H9 (cell line): Measurements from ENCODE around the gene SLC6A7. TPM values are rescaled to one million over a fixed set of nuclear protein-coding genes. Genes with fewer than 3 reads are reported as not detected.

Source experiments
- DNase-seq: peaks from one replicate; pipeline ENCODE4 v3.0.0-alpha.2; 2017
- H2AFZ ChIP-seq: one replicate; pipeline ENCODE4 v1.6.1; 2013; ENCODE audit warnings: mild to moderate bottlenecking, low read length, control low read depth, moderate library complexity
- H2AK5ac ChIP-seq: 2 replicates; pipeline ENCODE4 v1.6.1; 2013; ENCODE audit warnings: low read length, control low read depth, mixed read lengths; ENCODE audit not compliant: insufficient read length
- H2BK120ac ChIP-seq: one replicate; pipeline ENCODE4 v1.6.1; 2013; ENCODE audit warnings: low read depth, mild to moderate bottlenecking, low read length, control low read depth, inconsistent platforms; ENCODE audit not compliant: poor library complexity, severe bottlenecking
- H2BK12ac ChIP-seq: 2 replicates; pipeline ENCODE4 v1.6.1; 2013; ENCODE audit warnings: low read length, control low read depth, mixed read lengths, low read depth; ENCODE audit not compliant: insufficient read length
- H2BK15ac ChIP-seq: 2 replicates; pipeline ENCODE4 v1.6.1; 2013; ENCODE audit warnings: low read depth, low read length, control low read depth
- H2BK20ac ChIP-seq: one replicate; pipeline ENCODE4 v1.6.1; 2013; ENCODE audit warnings: low read depth, mild to moderate bottlenecking, low read length, control low read depth, inconsistent platforms; ENCODE audit not compliant: poor library complexity, severe bottlenecking
- H2BK5ac ChIP-seq: 2 replicates; pipeline ENCODE4 v1.6.1; 2013; ENCODE audit warnings: low read length, control low read depth, mixed read lengths; ENCODE audit not compliant: insufficient read length
- H3K14ac ChIP-seq: 2 replicates; pipeline ENCODE4 v1.6.1; 2013; ENCODE audit warnings: low read length, control low read depth; ENCODE audit not compliant: insufficient read depth
- H3K18ac ChIP-seq: 2 replicates; pipeline ENCODE4 v1.6.1; 2013; ENCODE audit warnings: low read depth, mild to moderate bottlenecking, mixed read lengths, low read length, control low read depth; ENCODE audit not compliant: insufficient read length
- H3K23ac ChIP-seq: 2 replicates; pipeline ENCODE4 v1.6.1; 2013; ENCODE audit warnings: low read length, control low read depth, mixed read lengths, low read depth; ENCODE audit not compliant: insufficient read length
- H3K23me2 ChIP-seq: 2 replicates; pipeline ENCODE4 v1.6.1; 2013; ENCODE audit warnings: low read depth, mild to moderate bottlenecking, mixed read lengths, low read length, control low read depth; ENCODE audit not compliant: insufficient read length, poor library complexity, severe bottlenecking
- H3K27ac ChIP-seq: 2 replicates; pipeline ENCODE4 v1.5.1; 2013; ENCODE audit warnings: low read length, control low read depth, mixed read lengths, low read depth; ENCODE audit not compliant: insufficient read length
- H3K27me3 ChIP-seq: 2 replicates; pipeline ENCODE4 v1.6.1; 2013; ENCODE audit warnings: low read length, control low read depth, inconsistent platforms; ENCODE audit not compliant: insufficient read depth
- H3K4ac ChIP-seq: 2 replicates; pipeline ENCODE4 v1.6.1; 2013; ENCODE audit warnings: low read depth, mild to moderate bottlenecking, control low read depth, inconsistent platforms, low read length, moderate library complexity
- H3K4me1 ChIP-seq: 2 replicates; pipeline ENCODE4 v1.6.1; 2013; ENCODE audit warnings: low read length, control low read depth, inconsistent platforms; ENCODE audit not compliant: insufficient read depth
- H3K4me2 ChIP-seq: 2 replicates; pipeline ENCODE4 v1.6.1; 2013; ENCODE audit warnings: low read length, control low read depth, mixed read lengths; ENCODE audit not compliant: insufficient read length, insufficient read depth
- H3K56ac ChIP-seq: 2 replicates; pipeline ENCODE4 v1.6.1; 2013; ENCODE audit warnings: low read depth, mild to moderate bottlenecking, mixed read lengths, low read length, control low read depth; ENCODE audit not compliant: insufficient read length
- H3K79me1 ChIP-seq: 2 replicates; pipeline ENCODE4 v1.6.1; 2013; ENCODE audit warnings: low read depth, mild to moderate bottlenecking, moderate library complexity, low read length, control low read depth, inconsistent platforms; ENCODE audit not compliant: insufficient read depth, poor library complexity, severe bottlenecking
- H3K79me2 ChIP-seq: 2 replicates; pipeline ENCODE4 v1.6.1; 2013; ENCODE audit warnings: low read length, control low read depth, inconsistent platforms; ENCODE audit not compliant: insufficient read depth
- H3K9ac ChIP-seq: 2 replicates; pipeline ENCODE4 v1.6.1; 2013; ENCODE audit warnings: low read length, control low read depth, mixed read lengths; ENCODE audit not compliant: insufficient read length; ENCODE audit errors: extremely low read depth
- H3K9me3 ChIP-seq: one replicate; pipeline ENCODE4 v1.6.1; 2013; ENCODE audit warnings: low read depth, low read length, inconsistent platforms; ENCODE audit not compliant: control insufficient read depth
- H3T11ph ChIP-seq: one replicate; pipeline ENCODE4 v1.6.1; 2013; ENCODE audit warnings: mild to moderate bottlenecking, low read length, control low read depth, inconsistent platforms
- H4K20me1 ChIP-seq: one replicate; pipeline ENCODE4 v1.6.1; 2013; ENCODE audit not compliant: control insufficient read depth, insufficient read length, insufficient read depth
- H4K5ac ChIP-seq: 2 replicates; pipeline ENCODE4 v1.6.1; 2013; ENCODE audit warnings: low read depth, mild to moderate bottlenecking, mixed read lengths, low read length, control low read depth; ENCODE audit not compliant: insufficient read length
- H4K8ac ChIP-seq: replicated peaks from 2 replicates; pipeline ENCODE4 v1.6.1; 2013; ENCODE audit warnings: low read length, control low read depth, mixed read lengths, low read depth; ENCODE audit not compliant: insufficient read length
- H4K91ac ChIP-seq: 2 replicates; pipeline ENCODE4 v1.6.1; 2013; ENCODE audit warnings: low read depth, mild to moderate bottlenecking, moderate library complexity, mixed read lengths, low read length, control low read depth; ENCODE audit not compliant: insufficient read length
- H3K27ac Mint-ChIP-seq, 3 experiments: 2 replicates in 2 of 3; 3 replicates in 1 of 3; pipeline ENCODE4 v1.8.0; 2020 to 2021; ENCODE audit warnings: mixed read lengths in 3 of 3, mild to moderate bottlenecking in 1 of 3, moderate library complexity in 1 of 3
- H3K27me3 Mint-ChIP-seq: 2 replicates; pipeline ENCODE4 v1.8.0; 2021; ENCODE audit warnings: low read depth, mild to moderate bottlenecking, moderate library complexity, mixed read lengths
- H3K36me3 Mint-ChIP-seq, 3 experiments: 2 replicates in 2 of 3; 3 replicates in 1 of 3; pipeline ENCODE4 v1.8.0; 2020 to 2021; ENCODE audit warnings: low read depth in 3 of 3, mixed read lengths in 3 of 3; ENCODE audit not compliant: insufficient read depth in 1 of 3
- H3K4me1 Mint-ChIP-seq, 2 experiments: 2 replicates each; pipeline ENCODE4 v1.8.0; 2020; ENCODE audit warnings: mixed read lengths in 2 of 2
- H3K4me3 Mint-ChIP-seq, 2 experiments: 2 replicates in 1 of 2; 3 replicates in 1 of 2; pipeline ENCODE4 v1.8.0; 2020 to 2021; ENCODE audit warnings: mild to moderate bottlenecking in 2 of 2, mixed read lengths in 2 of 2, moderate library complexity in 1 of 2
- H3K9me3 Mint-ChIP-seq, 2 experiments: 2 replicates in 1 of 2; 3 replicates in 1 of 2; pipeline ENCODE4 v1.8.0; 2020; ENCODE audit warnings: mild to moderate bottlenecking in 2 of 2, mixed read lengths in 2 of 2, moderate library complexity in 1 of 2
- WGBS: extraction: QIAGEN DNeasy Blood & Tissue Kit; methylation state at CpG from one replicate; pipeline ENCODE4 v1.1.7; 2013; ENCODE audit warnings: missing lambda C conversion rate, low lambda C conversion rate, mixed read lengths; ENCODE audit not compliant: insufficient read length; ENCODE audit errors: extremely low coverage; 5-methylcytosine and 5-hydroxymethylcytosine counted together
- total RNA-seq: library from RNA; stranded (reverse); gene quantifications from 2 replicates; pipeline ENCODE4 v1.2.1, GENCODE V29; 2021
- TF ChIP-seq, protein P1 (sequence below): fragments of 200-600 bp; sonication (generic); conservative IDR thresholded peaks from 3 replicates; pipeline ENCODE4 v1.8.0; 2021; ENCODE audit warnings: antibody characterized with exemption, mild to moderate bottlenecking

SLC6A7 gene
- total RNA-seq, 1 experiment from 2014 or later: not detected

DNA sequence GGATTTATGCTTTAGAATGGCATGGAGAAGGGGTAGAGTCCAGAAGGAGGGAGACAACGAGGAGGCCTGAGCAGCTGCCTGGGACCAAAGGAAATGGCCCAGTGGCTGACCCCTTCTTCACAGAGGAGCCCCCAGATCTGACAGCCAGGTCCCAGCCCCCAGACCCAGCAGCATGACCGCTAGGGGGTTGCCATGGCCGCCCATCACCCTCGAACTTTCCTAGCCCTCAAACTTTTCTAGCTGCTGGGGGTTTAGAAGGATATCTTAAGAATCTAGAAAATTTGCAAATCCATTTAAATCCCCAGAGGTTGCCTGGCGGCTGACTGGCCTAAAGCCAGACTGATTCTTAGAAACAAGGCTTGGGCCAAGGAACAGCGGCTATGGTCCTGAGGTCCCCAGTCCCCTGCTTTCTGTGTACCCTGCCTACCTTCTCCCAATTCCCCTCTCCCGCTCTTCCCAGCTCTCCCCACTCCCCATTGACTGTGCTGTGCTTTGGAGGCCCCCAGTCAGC lies 35.2 kb upstream of the SLC6A7 start:
- H3K4ac ChIP-seq: no peak overlapping the region
- Mint-ChIP-seq H3K9me3 (no peaks in the 10 kb centered on the region), H3K36me3 (no peaks in the 10 kb centered on the region; a peak in 1 of 7 replicates), H3K4me3 (peak overlapping the region in 1 of 2 experiments; percentile 79; a peak in 3 of 5 replicates), H3K27ac (peak overlapping the region in 1 of 3 experiments; percentile 52; a peak in 1 of 7 replicates), H3K4me1 (peaks cover 24 to 39% of the 10 kb centered on the region in 2 experiments), H3K27me3 (peaks cover 37% of the 10 kb centered on the region)
- H2BK5ac ChIP-seq: no peak overlapping the region
- H2AK5ac ChIP-seq: no peak overlapping the region
- TF ChIP-seq, protein P1, sequence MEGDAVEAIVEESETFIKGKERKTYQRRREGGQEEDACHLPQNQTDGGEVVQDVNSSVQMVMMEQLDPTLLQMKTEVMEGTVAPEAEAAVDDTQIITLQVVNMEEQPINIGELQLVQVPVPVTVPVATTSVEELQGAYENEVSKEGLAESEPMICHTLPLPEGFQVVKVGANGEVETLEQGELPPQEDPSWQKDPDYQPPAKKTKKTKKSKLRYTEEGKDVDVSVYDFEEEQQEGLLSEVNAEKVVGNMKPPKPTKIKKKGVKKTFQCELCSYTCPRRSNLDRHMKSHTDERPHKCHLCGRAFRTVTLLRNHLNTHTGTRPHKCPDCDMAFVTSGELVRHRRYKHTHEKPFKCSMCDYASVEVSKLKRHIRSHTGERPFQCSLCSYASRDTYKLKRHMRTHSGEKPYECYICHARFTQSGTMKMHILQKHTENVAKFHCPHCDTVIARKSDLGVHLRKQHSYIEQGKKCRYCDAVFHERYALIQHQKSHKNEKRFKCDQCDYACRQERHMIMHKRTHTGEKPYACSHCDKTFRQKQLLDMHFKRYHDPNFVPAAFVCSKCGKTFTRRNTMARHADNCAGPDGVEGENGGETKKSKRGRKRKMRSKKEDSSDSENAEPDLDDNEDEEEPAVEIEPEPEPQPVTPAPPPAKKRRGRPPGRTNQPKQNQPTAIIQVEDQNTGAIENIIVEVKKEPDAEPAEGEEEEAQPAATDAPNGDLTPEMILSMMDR: no peak; the same call in 2 of the 3 replicates
- no peak overlapping the region; the same call in 1 of the 2 replicates for H3K14ac ChIP-seq
- no peak overlapping the region for H2BK12ac ChIP-seq
- H2BK15ac ChIP-seq: no peak overlapping the region
- no peaks in the 10 kb centered on the region for H3K9me3 ChIP-seq
- no peak overlapping the region for H2AFZ ChIP-seq
- no peak for DNase-seq
- no peak overlapping the region for H3K23ac ChIP-seq
- no CpG with 5 or more reads among the region's 7 CpGs for WGBS
- H4K5ac ChIP-seq: no peak overlapping the region
- H3K27me3 ChIP-seq: no peaks in the 10 kb centered on the region
- peaks cover 5% of the 10 kb centered on the region for H3K23me2 ChIP-seq
- H3K18ac ChIP-seq: peak overlapping the region; percentile 31
- no peaks in the 10 kb centered on the region for H4K20me1 ChIP-seq
- no peak overlapping the region for H2BK20ac ChIP-seq
- no peak overlapping the region for H3K27ac ChIP-seq
- no peaks in the 10 kb centered on the region for H3K79me2 ChIP-seq
- H2BK120ac ChIP-seq: no peak overlapping the region
- no peak overlapping the region for H3T11ph ChIP-seq
- H4K8ac ChIP-seq: no peak overlapping the region
- no peak overlapping the region for H3K56ac ChIP-seq
- peaks cover 4% of the 10 kb centered on the region for H3K4me1 ChIP-seq
- H3K4me2 ChIP-seq: peak overlapping the region; percentile 27
- no peak overlapping the region for H4K91ac ChIP-seq
- no peaks in the 10 kb centered on the region for H3K79me1 ChIP-seq
- no peak overlapping the region for H3K9ac ChIP-seq
